ENCODE data around the gene CSNK2A3. TPM values are rescaled to one million over a fixed set of nuclear protein-coding genes. Genes with fewer than 3 reads are reported as not detected.
"Not testable (repeated sequence)": the region's sequence is repeated elsewhere in the genome, so short reads cannot be mapped to it uniquely, and the experiment has no call there.

Gene CSNK2A3
- total RNA-seq, 1 donor from 2014 or later, result 0.82 TPM

GRCh38 chr11:11356842-11357241 is 3.8 kb upstream of the CSNK2A3 start:
- TF ChIP-seq CTCF (conservative IDR thresholded peaks at IDR 0.05), result no peak
- DNase-seq (ENCODE audit: low read depth, low spot score), result no peak
- H3K9me3 Mint-ChIP-seq, result no peaks in the 10 kb centered on the region
- no peaks in the 10 kb centered on the region for H3K27me3 Mint-ChIP-seq (ENCODE audit: low read depth)
- no peaks in the 10 kb centered on the region for H3K36me3 Mint-ChIP-seq (ENCODE audit: low read depth)
- H3K27ac Mint-ChIP-seq (ENCODE audit: unreplicated experiment), result no peak overlapping the region
- no peaks in the 10 kb centered on the region for H3K4me1 Mint-ChIP-seq
- no peak overlapping the region for H3K4me3 Mint-ChIP-seq

- not testable (repeated sequence) for H3K4me3 Mint-ChIP-seq; H3K27ac Mint-ChIP-seq (ENCODE audit: unreplicated experiment); H3K9me3 Mint-ChIP-seq; H3K4me1 Mint-ChIP-seq; H3K27me3 Mint-ChIP-seq (ENCODE audit: low read depth); DNase-seq (ENCODE audit: low read depth, low spot score); H3K36me3 Mint-ChIP-seq (ENCODE audit: low read depth)
Observed at GRCh38 chr11:11351851-11352250, 1.2 kb downstream of the CSNK2A3 start.

GRCh38 chr11:11351042-11351586 is 1.9 kb downstream of the CSNK2A3 start:
- Mint-ChIP-seq H3K9me3 (no peaks in the 10 kb centered on the region), H3K4me3 (no peak overlapping the region), H3K27ac (ENCODE audit: unreplicated experiment) (no peak overlapping the region), H3K27me3 (ENCODE audit: low read depth) (no peaks in the 10 kb centered on the region), H3K36me3 (ENCODE audit: low read depth) (no peaks in the 10 kb centered on the region), H3K4me1 (peaks cover 4% of the 10 kb centered on the region)
- no peak for DNase-seq (ENCODE audit: low read depth, low spot score)
- TF ChIP-seq CTCF (conservative IDR thresholded peaks at IDR 0.05), result no peak

- Mint-ChIP-seq H3K4me1 (peaks cover 4% of the 10 kb centered on the region), H3K27me3 (ENCODE audit: low read depth) (no peaks in the 10 kb centered on the region), H3K36me3 (ENCODE audit: low read depth) (no peaks in the 10 kb centered on the region), H3K9me3 (no peaks in the 10 kb centered on the region), H3K4me3 (no peak overlapping the region), H3K27ac (ENCODE audit: unreplicated experiment) (no peak overlapping the region)
- no peak for TF ChIP-seq CTCF (conservative IDR thresholded peaks at IDR 0.05)
- no peak for DNase-seq (ENCODE audit: low read depth, low spot score)
Observed at GRCh38 chr11:11349870-11350337, 3.1 kb downstream of the CSNK2A3 start.

GRCh38 chr11:11349106-11349825 is 3.8 kb downstream of the CSNK2A3 start:
- H3K9me3 Mint-ChIP-seq, result no peaks in the 10 kb centered on the region
- H3K27ac Mint-ChIP-seq (ENCODE audit: unreplicated experiment), result no peak overlapping the region
- no peaks in the 10 kb centered on the region for H3K36me3 Mint-ChIP-seq (ENCODE audit: low read depth)
- no peak for TF ChIP-seq CTCF (conservative IDR thresholded peaks at IDR 0.05)
- H3K4me3 Mint-ChIP-seq, result no peak overlapping the region
- DNase-seq (ENCODE audit: low read depth, low spot score), result no peak
- H3K27me3 Mint-ChIP-seq (ENCODE audit: low read depth), result no peaks in the 10 kb centered on the region
- H3K4me1 Mint-ChIP-seq, result peaks cover 4% of the 10 kb centered on the region

GRCh38 chr11:11348303-11348702 is 4.7 kb downstream of the CSNK2A3 start:
- no peaks in the 10 kb centered on the region for H3K27me3 Mint-ChIP-seq (ENCODE audit: low read depth)
- no peaks in the 10 kb centered on the region for H3K36me3 Mint-ChIP-seq (ENCODE audit: low read depth)

More at GRCh38 chr11:11348303-11348702, 4.7 kb downstream of the CSNK2A3 start:
- no peaks in the 10 kb centered on the region for H3K9me3 Mint-ChIP-seq
- no peak overlapping the region for H3K4me3 Mint-ChIP-seq
- no peak for DNase-seq (ENCODE audit: low read depth, low spot score)
- H3K27ac Mint-ChIP-seq (ENCODE audit: unreplicated experiment), result no peak overlapping the region
- H3K4me1 Mint-ChIP-seq, result peaks cover 4% of the 10 kb centered on the region
- TF ChIP-seq CTCF (conservative IDR thresholded peaks at IDR 0.05), result no peak

Measured in neural crest cell (in vitro differentiated cells).